Skeletal muscle satellite cell (primary cell): Measurements from ENCODE around the gene POLN.
"Not testable (repeated sequence)": the region's sequence is repeated elsewhere in the genome, so short reads cannot be mapped to it uniquely, and the experiment has no call there.

Experiments used
- H3K27me3 ChIP-seq: 2 replicates; pipeline ENCODE4 v1.7.0; 2013; ENCODE audit warnings: low read length; ENCODE audit not compliant: control insufficient read depth, insufficient read depth
- H3K36me3 ChIP-seq: 2 replicates; pipeline ENCODE4 v1.7.0; 2013; ENCODE audit warnings: mild to moderate bottlenecking, control low read depth, low read length; ENCODE audit not compliant: insufficient read depth
- H3K4me1 ChIP-seq: 2 replicates; pipeline ENCODE4 v1.7.0; 2013; ENCODE audit warnings: low read length; ENCODE audit not compliant: control insufficient read depth, insufficient read depth
- H3K4me2 ChIP-seq: 2 replicates; pipeline ENCODE4 v1.7.0; 2013; ENCODE audit warnings: mild to moderate bottlenecking, low read length
- H3K4me3 ChIP-seq: 2 replicates; pipeline ENCODE4 v1.7.0; 2013; ENCODE audit warnings: low read length
- H3K9ac ChIP-seq: 2 replicates; pipeline ENCODE4 v1.7.0; 2013; ENCODE audit warnings: mild to moderate bottlenecking, low read depth, low read length, moderate library complexity
- H3K9me3 ChIP-seq: replicated peaks from 2 replicates; pipeline ENCODE4 v1.7.0; 2013; ENCODE audit warnings: mild to moderate bottlenecking, control low read depth, low read length

POLN gene

DNA sequence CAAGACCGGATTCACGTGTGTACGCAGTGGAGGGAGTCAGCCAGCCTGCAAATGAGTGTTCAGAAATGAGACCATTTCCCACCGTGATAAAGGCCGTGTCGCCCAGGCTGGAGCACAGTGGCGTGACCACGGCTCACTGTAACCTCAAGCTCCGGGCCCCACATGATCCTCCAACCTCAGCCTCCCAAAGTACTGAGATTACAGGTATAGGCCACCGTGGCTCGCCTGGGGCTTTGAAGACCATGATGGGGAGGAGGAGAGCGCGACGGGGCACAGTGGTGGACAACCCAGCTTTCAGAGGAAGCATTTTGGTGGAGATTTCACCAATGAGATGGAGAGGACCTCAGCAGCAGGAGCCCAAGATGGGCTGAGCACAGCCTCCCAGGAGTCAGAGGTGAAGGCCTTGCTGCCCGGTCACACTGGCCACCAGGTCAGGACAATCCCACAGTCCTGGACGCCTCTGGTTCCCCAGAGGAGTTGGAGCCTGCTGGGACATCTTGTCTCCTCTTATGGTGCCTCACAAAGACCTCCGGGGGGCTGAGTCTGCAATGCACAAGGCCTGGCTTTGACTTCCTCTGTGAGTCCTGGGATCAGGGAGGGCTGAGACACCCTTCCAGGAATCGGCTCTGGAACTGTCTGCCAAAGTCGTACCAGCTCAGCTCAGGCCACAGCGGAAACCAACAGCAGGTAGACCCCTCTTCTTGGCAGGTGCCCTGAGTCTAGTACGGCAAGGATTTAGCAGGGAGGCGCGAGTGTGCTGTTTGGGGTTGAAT, 42.4 kb upstream of the POLN start:
- Histone ChIP-seq H3K27me3 (no peaks in the 10 kb centered on the region), H3K4me2 (no peak overlapping the region), H3K36me3 (no peaks in the 10 kb centered on the region), H3K4me1 (peaks cover 11% of the 10 kb centered on the region), H3K4me3 (no peak overlapping the region), H3K9ac (no peak overlapping the region), H3K9me3 (no peaks in the 10 kb centered on the region)

DNA sequence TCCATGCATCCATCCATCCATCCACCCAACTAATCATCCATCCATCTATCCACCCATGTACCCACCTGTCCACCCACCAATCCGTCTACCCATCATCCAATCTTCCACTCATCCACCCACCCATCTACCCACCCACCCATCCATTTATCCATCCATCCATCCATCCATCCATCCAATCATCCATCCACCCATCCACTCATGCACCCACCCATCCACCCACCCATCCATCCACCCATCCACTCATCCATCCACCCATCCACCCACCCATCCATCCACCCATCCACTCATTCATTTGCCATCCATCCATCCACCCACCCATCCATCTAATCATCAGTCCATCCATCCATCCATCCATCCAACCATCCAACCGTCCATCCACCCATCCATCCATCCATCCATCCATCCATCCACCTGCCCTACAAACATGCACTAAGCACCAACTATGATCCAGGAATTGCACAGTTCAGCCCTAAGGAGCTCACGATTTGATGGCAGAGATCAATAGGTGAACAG, 41.3 kb upstream of the POLN start:
- peaks cover 11% of the 10 kb centered on the region for H3K4me1 ChIP-seq
- H3K9me3 ChIP-seq: no peaks in the 10 kb centered on the region
- H3K4me2 ChIP-seq: no peak overlapping the region
- no peaks in the 10 kb centered on the region for H3K27me3 ChIP-seq
- H3K9ac ChIP-seq: no peak overlapping the region
- no peak overlapping the region for H3K4me3 ChIP-seq
- no peaks in the 10 kb centered on the region for H3K36me3 ChIP-seq

DNA sequence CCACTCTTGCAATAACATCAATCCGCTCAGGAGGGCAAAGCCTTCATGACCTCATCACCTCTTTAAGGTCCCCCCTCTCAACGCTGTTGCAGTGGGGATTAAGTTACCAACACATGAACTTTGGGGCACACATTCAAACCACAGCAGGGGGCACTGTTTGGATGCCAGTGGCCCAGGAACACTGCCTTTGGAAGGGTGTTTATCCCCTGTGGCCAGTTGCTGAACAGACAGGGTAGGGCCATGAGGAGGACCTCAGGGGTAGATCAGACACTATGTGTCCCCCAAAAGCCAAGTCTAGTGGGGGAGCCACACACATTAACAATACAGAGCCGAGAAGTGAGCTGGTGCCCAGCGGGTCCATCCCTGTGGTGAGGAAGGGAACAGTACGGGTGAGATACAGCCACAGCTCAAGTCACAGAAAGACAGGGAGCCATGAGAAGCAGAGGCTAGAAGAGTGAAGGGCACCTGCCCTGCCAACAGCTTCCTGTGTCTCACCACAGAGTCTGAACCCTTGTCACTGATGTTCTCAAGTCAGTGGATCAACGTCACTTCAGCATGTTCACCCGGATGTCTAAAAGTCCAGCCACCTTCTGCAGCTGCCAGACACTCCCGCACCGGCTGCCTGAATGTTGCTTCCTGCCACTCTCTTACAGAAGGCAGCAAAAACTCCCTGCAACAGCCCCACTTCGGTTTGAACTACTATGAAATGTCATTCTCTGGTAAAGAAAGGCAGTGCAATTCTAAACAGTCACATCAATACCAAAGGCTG, 39.8 kb upstream of the POLN start:
- H3K36me3 ChIP-seq: no peaks in the 10 kb centered on the region
- no peak overlapping the region for H3K4me2 ChIP-seq
- H3K27me3 ChIP-seq: no peaks in the 10 kb centered on the region
- H3K9ac ChIP-seq: no peak overlapping the region
- no peaks in the 10 kb centered on the region for H3K9me3 ChIP-seq
- H3K4me3 ChIP-seq: no peak overlapping the region
- peaks cover 11% of the 10 kb centered on the region for H3K4me1 ChIP-seq

- Histone ChIP-seq H3K4me3 (no peak overlapping the region), H3K4me1 (peaks cover 8% of the 10 kb centered on the region), H3K27me3 (no peaks in the 10 kb centered on the region), H3K36me3 (no peaks in the 10 kb centered on the region), H3K9ac (no peak overlapping the region), H3K4me2 (no peak overlapping the region), H3K9me3 (no peaks in the 10 kb centered on the region)
Measured at GRCh38 chr4:2280531-2281300, 38.8 kb upstream of the POLN start.

DNA sequence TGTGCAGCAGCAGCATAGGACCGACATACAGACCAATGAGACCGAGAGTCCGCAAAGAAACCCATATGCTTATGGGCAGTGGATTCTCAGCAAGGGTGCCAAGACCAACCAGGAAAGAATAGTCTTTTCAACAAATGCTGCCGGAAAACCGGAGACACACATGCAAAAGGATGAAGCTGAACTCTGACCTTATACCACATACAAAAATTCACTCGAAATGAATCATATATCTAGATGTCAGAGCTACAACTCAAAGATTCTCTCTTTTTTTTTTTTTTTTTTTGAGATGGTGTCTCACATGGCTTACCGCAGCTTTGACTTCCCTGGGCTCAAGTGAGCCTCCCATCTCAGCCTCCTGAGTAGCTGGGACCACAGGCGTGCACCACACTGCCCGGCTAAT, 36.0 kb upstream of the POLN start:
- no peaks in the 10 kb centered on the region for H3K4me1 ChIP-seq
- no peaks in the 10 kb centered on the region for H3K36me3 ChIP-seq
- H3K9ac ChIP-seq: no peak overlapping the region
- no peak overlapping the region for H3K4me2 ChIP-seq
- H3K27me3 ChIP-seq: no peaks in the 10 kb centered on the region
- H3K4me3 ChIP-seq: no peak overlapping the region
- no peaks in the 10 kb centered on the region for H3K9me3 ChIP-seq

GRCh38 chr4:2276581-2277325, 34.8 kb upstream of the POLN start:
- Histone ChIP-seq H3K27me3 (no peaks in the 10 kb centered on the region), H3K4me3 (no peak overlapping the region), H3K4me1 (no peaks in the 10 kb centered on the region), H3K36me3 (no peaks in the 10 kb centered on the region), H3K4me2 (no peak overlapping the region), H3K9ac (no peak overlapping the region), H3K9me3 (no peaks in the 10 kb centered on the region)

DNA sequence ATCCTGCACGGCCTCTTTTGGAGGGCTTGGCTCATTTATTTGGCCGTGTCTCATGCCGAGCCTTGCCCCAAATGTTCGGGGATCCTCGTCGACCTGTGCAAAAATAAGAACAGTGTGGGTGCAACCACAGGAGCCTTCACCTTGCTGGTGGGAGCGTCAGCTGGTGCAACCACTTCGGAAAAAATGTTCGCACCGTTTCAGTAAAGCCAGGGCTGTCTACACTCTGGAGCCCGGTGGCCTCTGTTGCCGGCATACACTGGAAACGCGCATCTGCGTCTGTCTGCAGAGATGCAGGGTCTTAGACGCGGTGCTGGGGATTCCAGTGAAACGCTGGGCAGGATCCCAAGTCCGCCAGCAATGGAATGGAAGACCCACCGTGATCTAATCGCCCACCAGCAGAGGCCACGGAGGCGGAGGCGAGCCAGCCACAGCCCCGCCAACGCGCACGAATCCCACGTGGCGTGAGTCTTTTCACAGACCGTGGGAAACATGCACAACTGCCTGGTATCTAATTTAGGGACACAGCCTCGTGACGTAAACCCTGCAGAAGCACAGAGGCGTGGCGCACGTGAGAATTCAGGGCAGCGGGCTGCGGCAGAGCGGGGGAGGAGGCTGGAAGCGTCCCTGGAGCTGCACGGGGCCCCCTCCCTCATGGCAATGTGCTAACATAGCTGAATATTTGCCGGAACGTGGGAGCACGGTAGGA, 33.8 kb upstream of the POLN start:
- H3K4me1 ChIP-seq: no peaks in the 10 kb centered on the region
- H3K9me3 ChIP-seq: no peaks in the 10 kb centered on the region
- no peaks in the 10 kb centered on the region for H3K36me3 ChIP-seq
- H3K27me3 ChIP-seq: no peaks in the 10 kb centered on the region
- no peak overlapping the region for H3K4me3 ChIP-seq
- no peak overlapping the region for H3K4me2 ChIP-seq
- no peak overlapping the region for H3K9ac ChIP-seq

DNA sequence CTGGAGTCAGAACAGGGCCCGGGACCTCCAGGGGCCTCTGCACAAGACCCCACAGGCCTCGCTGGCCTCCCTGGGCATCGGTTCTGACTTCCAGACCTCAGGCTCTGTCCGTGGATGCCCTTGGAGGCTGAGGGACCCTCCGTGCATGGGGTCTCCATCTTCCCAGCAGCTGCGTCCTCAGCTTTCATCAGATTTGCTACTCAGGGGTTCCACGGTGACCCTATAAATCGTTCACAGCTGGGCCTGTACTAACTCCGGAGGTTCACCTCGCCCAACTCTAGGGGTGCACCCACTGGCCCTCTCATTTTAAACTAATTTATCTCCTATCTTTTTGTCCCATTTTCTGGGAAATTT, 33.1 kb upstream of the POLN start:
- H3K4me2 ChIP-seq, H3K36me3 ChIP-seq, H3K4me3 ChIP-seq, H3K4me1 ChIP-seq, H3K27me3 ChIP-seq, H3K9me3 ChIP-seq, H3K9ac ChIP-seq: not testable (repeated sequence)

DNA sequence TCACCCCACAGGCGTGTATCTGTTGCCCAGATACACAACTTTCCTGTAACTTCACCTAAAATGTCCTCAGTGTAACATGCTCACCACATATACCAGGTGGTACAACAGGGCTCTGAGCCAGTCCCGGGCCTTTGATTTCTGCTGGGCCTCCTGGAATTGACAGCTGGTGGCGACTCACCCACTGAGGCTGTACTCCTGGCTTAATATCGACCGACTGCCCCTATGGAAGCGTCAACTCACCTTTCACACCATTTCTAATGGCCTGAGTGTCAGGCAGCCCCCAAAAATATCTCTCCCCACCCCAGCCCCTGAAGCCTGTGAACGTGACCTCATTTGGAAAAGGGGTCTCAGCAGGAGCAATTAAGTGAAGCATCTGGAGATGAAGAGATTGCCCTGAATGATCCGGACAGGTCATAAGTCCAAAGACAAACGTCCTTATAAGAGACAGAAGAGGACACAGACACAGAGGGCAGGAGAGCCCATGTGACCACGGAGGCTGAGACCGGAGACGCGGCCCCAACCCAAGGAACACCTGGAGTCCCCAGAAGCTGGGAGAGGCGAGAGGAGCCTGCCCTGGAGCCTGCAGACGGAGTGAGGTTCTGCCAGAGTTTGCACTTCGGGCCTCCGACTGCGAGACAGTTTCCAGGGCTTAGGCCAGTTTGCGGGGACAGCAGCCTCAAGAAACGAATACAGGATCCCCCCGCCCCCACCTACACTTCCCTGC, 32.6 kb upstream of the POLN start:
- Histone ChIP-seq H3K4me2 (no peak overlapping the region), H3K27me3 (no peaks in the 10 kb centered on the region), H3K36me3 (no peaks in the 10 kb centered on the region), H3K9ac (no peak overlapping the region), H3K9me3 (no peaks in the 10 kb centered on the region), H3K4me1 (no peaks in the 10 kb centered on the region), H3K4me3 (no peak overlapping the region)

DNA sequence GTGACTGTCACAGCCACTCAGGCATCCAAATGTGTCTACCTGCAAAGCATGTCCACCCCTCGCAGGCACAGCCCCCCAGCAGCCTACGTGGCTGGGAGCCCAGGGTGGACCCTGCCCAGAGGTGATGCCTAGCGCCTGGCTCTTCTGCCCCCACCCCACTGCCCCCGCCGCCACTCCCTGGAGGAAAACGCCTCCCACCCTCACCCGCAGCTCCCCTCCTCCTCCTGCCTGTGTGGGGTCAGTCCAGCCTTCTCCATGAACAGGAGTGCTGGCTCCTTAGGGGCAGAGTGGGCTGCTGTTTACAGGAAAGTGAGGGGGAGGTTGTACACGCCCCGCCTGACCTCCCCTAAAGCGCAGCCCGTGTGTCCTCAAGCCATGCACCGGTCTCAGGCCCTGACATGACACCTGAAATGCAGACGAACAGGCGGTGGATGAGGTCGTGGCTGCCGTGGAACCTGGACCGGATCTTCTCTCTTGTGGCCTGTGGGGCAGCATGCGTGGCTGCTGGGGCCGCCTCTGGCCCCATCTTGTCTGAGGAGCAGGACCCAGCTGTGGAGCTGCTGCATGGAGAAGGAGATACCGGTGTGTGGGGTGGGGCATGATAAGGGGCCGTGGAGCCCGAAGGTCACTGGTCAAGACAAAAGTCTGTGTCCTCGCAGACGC, 31.9 kb upstream of the POLN start:
- Histone ChIP-seq H3K9me3 (no peaks in the 10 kb centered on the region), H3K36me3 (no peaks in the 10 kb centered on the region), H3K4me2 (no peak overlapping the region), H3K9ac (no peak overlapping the region), H3K4me3 (no peak overlapping the region), H3K4me1 (no peaks in the 10 kb centered on the region), H3K27me3 (no peaks in the 10 kb centered on the region)
